GM18508 (cell line): Measurements from ENCODE around the gene USP5.
"Not testable (repeated sequence)": the region's sequence is repeated elsewhere in the genome, so short reads cannot be mapped to it uniquely, and the experiment has no call there.

Experiments
- ATAC-seq: cut with Tn5 transposase; IDR thresholded peaks from one replicate; pipeline ENCODE4 v1.9.1; 2021; ENCODE audit warnings: moderate number of reproducible peaks; ENCODE audit not compliant: insufficient read depth, unreplicated experiment

The USP5 gene

DNA sequence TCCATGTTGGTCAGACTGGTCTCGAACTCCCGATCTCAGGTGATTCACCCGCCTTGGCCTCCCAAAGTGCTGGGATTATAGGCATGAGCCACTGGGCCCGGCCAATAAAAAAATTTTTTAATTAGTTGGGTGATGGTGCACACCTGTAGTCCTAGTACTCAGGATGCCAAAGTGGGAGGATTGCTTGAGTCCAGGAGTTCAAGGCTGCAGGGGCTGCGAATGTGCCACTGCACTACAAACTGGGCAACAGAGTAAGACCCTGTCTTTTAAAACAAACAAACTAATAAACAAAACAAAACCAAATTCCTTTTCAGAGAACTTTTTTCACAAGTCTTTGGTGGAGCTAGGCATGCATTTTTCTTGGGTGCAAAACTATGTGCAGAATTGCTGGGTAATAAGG lies 31.3 kb downstream of the USP5 start:
- ATAC-seq, result no peak

- no peak for ATAC-seq
Measured at GRCh38 chr12:6883683-6884082, 31.7 kb downstream of the USP5 start.

- ATAC-seq, result no peak
Measured at GRCh38 chr12:6884539-6884938, 32.6 kb downstream of the USP5 start.

GRCh38 chr12:6886206-6886999 lies 34.5 kb downstream of the USP5 start:
- not testable (repeated sequence) for ATAC-seq

DNA sequence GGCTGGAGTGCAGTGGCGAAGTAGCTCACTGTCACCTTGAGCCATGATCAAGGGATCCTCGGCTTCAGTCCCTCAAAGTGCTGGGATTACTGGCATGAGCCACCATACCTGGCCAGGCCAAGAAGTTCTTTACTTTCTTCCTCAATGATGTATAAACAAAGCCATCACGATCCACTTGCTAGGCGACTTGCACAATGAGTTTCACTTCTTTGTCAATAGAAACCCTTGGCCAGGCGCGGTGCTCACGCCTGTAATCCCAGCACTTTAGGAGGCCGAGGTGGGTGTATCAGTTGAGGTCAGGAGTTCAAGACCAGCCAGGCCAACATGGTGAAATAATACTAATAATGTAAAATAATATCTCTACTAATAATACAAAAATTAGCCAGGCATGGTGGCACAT lies 35.5 kb downstream of the USP5 start:
- ATAC-seq, result no peak

DNA sequence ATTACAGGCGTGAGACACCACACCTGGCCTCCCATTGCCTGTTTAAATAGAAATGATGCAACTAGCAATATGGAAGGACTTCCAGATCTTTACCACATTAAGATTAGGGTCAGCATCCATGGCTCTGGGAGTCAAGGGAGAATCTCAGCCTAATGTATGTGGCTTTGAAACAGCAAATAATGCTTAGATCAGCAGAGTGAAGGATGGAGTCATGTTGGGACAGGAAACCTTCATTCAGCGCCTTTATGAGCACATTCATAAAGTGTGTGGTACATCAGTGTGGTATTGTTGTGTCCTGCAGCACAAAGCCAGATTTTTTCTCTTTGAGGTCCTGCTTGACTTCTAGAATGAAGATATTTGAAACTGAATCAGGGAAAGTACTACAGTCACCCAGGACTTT lies 36.4 kb downstream of the USP5 start:
- no peak for ATAC-seq

DNA sequence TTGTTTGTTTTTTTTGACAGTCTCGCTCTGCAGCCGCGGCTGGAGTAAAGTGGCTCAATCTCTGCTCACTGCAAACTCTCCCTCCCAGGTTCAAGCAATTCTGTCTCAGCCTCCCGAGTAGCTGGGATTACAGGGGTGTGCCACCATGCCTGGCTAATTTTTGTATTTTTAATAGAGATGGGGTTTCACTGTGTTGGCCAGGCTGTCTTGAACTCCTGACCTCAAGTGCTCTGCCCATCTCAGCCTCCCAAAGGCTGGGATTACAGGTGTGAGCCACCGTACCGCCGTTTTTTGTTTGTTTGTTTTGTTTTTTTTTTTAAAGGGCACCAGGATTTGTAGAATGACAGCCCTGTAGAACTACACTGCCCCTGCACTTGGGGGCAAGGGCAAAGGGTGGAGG lies 36.8 kb downstream of the USP5 start:
- not testable (repeated sequence) for ATAC-seq

GRCh38 chr12:6889775-6890573 lies 38.0 kb downstream of the USP5 start:
- not testable (repeated sequence) for ATAC-seq

- ATAC-seq, result peak; percentile 58
Measured at GRCh38 chr12:6890789-6891645, 39.1 kb downstream of the USP5 start.

DNA sequence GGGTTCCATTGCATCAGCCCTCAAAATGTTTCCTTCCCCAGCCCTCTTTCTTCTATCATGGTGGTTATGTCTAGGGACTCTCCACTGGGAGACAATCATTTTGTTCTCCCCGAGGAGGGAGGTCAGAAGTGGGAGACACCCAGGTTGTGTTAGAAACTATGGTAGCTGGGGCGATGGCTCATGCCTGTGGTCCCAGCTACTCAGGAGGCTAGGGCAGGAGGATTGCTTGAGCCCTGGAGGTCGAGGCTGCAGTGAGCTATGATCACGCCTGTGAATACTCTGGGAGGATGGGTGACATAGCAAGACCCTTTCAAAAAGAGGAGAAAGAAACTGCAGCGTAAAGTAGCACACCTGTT lies 39.7 kb downstream of the USP5 start:
- ATAC-seq, result peak; percentile 9

- not testable (repeated sequence) for ATAC-seq
Measured at GRCh38 chr12:6892683-6893082, 40.7 kb downstream of the USP5 start.

- ATAC-seq, result no peak
Measured at GRCh38 chr12:6894321-6894720, 42.4 kb downstream of the USP5 start.

- no peak for ATAC-seq
Measured at GRCh38 chr12:6896846-6897435, 45.0 kb downstream of the USP5 start.

DNA sequence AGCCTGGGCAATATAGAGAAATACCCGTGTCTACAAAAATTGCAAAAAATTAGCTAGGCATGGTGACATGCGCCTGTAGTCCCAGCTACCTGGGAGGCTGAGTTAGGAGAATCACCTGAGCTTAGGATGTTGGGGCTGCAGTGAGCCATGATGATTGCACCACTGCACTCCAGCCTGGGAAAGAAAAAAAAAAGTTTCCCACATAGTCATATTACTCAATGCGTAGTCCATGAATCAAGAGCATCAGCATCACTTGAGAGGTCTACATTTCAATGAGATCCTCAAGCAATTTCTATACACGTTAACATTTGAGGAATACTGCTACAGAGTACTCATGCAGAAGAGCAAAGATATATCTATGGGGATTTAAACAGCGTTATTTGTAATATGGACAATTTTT lies 47.5 kb downstream of the USP5 start:
- no peak for ATAC-seq

DNA sequence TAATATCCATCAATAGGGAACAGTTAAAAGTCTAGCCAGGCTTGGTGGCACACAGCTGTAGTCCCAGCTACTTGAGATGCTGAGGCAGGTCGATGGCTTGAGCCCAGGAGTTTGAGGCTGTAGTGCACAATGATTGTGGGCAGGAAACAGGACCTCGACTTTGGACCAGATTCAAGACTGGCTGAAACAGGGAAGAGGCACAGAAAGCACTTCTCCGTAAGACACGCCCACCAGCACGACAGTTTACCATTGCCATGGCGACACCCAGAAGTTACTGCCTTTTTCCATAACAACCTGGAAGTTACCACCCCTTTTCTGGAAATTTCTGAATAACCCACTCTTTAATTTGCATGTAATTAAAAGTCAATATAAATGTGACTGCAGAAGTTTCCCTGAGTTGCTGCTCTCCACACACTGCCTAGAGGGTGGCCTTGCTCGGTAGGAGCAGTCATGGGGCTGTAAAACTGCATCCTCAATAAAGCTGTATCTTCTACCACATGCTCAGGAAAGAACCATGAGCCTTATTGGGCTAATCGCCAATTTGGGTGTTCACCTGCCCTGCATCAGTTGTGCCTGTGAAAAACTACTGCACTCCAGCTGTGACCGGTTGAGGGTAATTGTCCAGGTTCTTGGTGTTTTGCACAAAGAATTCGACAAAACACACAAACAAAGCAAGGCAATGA lies 48.0 kb downstream of the USP5 start:
- no peak for ATAC-seq

DNA sequence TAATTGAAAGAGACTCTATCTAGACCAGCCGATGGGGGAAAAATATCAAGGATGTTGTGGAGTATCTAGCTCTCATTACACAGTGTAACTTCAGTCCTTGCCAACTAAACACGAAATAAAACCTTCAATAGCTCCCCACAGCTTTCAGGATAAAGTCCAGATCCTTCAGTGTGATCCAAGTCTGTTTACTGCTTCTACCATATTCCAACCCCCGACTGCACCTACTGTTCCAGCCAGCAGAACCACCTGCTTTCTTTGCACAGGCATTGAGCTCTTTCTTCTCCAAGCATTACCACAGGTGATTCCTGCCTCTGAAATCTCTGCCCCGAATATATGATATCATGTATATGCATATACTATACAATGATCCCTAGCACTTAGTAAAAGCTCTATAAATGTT lies 50.5 kb downstream of the USP5 start:
- no peak for ATAC-seq

DNA sequence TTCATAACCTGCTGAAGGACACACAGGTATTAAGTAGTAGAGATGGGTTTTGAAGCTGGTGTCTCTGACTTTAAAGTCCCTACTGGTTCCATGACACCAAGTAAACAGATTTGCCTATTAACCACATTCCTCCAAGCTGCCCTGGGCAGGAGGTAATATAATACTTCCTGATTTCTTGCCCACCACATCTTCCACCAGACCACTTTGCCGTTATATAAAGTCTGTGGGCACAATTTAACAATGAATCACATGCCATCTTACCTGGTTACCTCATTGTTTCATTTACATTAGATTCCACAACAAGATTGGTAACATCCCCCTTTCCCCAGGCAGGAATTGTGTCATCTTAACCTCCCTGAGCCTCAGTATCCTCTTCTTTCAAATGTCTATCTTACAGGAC lies 51.8 kb downstream of the USP5 start:
- ATAC-seq, result no peak

DNA sequence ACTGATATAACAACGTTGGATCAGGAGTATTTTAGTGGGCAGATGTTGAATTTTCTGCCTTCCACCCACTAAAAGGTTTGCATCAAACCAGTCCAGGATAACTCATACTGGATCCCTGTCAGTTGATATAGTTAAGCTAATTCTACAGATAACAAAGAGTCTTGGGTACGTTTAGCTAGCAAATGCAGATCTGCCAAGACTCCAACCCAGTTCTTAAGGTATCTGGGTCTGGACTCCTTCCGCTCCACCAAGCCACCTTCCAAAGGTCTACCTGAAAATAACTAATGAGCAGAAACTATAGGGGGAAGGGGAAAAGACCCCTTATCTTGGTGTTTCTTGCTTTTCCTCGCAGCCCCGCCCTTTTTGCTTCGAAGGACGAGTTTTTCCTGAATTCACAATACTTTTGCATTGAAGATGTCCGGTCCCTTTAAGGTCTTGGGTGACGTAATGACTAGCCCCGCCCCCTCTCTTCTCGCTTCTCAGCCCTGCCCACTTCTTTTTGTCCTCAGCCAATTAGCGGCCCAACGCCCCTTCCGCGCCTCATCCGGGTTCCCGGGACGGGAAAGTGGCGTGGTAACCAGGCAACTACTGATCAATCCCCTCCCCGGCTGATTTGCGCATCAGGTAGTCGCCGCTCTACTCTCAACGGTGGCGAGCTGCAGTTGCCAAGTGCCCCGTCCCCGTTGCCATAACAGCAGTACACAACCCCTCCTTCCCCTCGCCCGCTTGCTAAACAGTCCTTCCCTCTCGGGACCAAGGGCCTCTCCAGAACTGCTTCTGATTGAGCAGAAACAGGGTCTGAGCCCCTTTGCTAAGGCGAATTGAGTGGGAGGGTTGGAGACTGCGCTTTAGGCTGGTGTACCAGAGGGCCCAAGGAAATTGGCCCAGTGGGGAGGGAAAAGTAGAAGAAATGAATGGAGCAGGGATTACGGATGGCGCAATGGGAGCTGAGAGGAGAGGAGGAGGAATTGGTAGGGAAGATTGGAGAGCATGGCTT lies 52.6 kb downstream of the USP5 start, which contains the start of gene LRRC23:
LRRC23 (plus strand) TSS at position 543 of the 997 bp plus-strand sequence. CDS start 812 bp downstream, outside the sequence.
- peak; percentile 74 for ATAC-seq
